ENCODE results near the gene MYLK4.

GRCh38 chr6:2651961-2652360 lies 98.8 kb downstream of the MYLK4 start:
- no peak for TF ChIP-seq CTCF (IDR thresholded peaks at IDR 0.05)
- no peak for TF ChIP-seq EP300 (IDR thresholded peaks at IDR 0.05; ENCODE audit: low read depth)

Data from transverse colon (tissue), 3 donors.